Hematopoietic multipotent progenitor cell (in vitro differentiated cells): Measurements from ENCODE around the gene HCK. TPM values are rescaled to one million over a fixed set of nuclear protein-coding genes. Genes with fewer than 3 reads are reported as not detected.
A peak's percentile ranks its signal among the peaks of the same experiment; 100 is the strongest.
"Not testable (repeated sequence)": the region's sequence is repeated elsewhere in the genome, so short reads cannot be mapped to it uniquely, and the experiment has no call there.

Experiments
- DNase-seq, 3 donors: peaks; one replicate each; pipeline ENCODE4 v3.0.0-alpha.2; 2011 to 2015; ENCODE audit warnings: low read depth in 2 of 3, low spot score in 2 of 3
- total RNA-seq: library from RNA; depleted of rRNA; stranded (reverse); fragments of >200 nt; gene quantifications from one replicate; pipeline ENCODE4 v1.2.3, GENCODE V29; 2012

Gene HCK
- total RNA-seq, 1 donor = 23.4 TPM

DNA sequence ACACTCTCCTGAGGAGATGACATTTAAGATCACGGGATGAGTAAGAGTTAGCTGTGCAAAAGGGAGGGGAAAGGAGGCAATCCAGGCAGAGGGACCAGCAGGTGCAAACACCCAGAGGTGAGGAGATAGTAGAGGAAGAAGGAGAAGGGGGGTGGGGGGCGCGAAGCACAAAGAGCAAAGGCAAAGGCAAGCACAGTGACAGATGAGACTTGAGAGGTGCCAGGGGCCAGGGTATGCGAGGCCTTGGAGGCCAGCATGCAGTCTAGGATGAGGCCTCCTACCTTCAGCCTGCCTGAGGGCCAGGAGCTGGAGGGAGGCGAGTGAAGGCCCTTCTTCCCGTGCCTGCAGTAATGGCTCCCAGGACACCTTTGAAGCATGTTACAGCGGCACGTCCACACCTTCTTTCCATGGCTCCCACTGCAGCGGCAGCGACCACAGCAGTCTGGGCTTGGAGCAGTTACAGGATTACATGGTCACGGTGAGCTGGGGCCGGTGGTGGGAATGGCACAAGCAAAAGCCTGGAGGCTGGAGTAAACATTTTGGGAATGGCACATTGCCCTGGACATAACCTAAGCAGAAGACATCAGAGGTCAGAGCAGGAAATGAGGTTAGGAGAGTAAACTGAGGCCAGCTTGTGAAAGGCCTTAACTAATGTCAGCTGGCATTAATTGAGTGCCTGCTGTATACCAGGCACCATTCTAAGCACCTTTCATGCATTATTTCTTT lies 23.2 kb upstream of the HCK start:
- DNase-seq = no peak

DNA sequence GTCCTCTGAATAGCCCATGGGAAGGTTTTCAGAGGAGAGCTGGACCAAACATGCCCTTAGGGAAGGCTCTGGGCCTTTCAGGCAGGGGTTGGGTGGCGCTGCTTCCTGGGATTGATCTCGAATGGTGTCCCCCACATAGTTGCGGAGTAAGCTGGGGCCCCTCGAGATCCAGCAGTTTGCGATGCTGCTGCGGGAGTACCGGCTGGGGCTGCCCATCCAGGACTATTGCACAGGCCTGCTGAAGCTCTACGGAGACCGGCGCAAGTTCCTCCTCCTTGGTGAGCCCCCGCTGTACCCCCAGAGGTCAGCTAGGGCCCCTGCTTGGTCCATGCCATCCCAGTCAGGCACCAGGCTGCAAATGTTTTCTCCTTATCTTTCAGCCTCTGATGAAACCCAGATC lies 22.5 kb upstream of the HCK start:
- no peak for DNase-seq

DNA sequence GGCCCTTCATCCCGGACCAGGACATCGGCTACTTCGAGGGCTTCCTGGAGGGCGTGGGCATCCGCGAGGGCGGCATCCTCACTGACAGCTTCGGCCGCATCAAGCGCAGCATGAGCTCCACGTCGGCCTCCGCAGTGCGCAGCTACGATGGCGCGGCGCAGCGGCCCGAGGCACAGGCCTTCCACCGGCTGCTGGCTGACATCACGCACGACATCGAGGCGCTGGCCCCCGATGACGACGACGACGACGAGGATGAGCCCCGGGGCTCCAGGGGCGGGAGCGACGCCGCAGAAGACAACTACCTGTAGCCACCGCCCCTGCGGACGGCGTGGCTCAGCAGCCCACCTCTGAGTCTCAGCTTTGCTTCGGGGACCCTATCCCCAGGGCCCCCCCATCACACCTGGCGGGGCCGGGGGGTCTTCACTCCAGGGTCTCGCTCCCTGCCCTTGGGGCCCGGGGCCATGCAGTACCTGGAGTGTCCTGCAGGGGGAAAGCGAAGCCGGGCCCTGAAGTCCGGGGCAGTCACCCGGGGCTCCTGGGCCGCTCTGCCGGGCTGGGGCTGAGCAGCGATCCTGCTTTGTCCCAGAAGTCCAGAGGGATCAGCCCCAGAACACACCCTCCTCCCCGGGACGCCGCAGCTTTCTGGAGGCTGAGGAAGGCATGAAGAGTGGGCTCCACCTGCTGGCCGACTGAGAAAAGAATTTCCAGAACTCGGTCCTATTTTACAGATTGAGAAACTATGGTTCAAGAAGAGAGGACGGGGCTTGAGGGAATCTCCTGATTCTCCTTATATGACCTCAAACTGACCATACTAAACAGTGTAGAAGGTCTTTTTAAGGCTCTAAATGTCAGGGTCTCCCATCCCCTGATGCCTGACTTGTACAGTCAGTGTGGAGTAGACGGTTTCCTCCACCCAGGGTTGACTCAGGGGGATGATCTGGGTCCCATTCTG lies 20.8 kb upstream of the HCK start:
- DNase-seq = peak in 2 of 3 donors; percentile 34 to 68

DNA sequence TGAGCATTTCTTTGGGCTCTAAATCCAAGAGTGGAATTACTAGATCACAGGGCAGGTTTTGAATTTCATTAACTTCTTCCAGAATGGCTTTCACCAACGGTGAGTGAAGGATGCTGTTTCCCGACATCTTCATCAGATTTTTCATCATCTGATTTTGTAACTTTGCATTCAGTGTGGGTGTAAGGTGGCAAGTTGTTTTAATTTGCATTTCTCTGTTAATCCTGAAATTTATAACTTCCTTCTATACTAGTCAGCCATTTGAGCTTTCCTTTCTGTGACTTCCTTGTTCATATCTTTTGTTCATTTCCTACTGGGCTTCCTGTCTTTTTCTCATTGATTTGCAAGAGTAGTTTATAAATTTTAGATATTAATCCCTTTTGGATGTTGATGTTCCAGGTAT lies 18.7 kb upstream of the HCK start:
- no peak for DNase-seq

DNA sequence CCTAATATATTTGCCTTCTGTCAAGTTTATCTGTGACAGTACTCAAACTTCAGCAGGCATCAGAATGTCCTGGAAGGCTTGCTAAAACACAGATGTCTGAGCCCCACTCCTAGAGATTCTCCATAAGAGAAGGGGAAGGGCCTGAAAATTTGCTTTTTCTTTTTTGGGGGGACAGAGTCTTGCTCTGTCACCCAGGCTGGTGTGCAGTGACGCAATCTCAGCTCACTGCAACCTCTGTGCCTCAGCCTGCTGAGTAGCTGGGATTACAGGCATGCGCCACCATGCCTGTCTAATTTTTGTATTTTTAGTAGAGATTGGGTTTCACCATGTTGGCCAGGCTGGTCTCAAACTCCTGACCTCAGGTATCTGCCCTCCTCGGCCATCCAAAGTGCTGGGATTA lies 18.3 kb upstream of the HCK start:
- not testable (repeated sequence) for DNase-seq

DNA sequence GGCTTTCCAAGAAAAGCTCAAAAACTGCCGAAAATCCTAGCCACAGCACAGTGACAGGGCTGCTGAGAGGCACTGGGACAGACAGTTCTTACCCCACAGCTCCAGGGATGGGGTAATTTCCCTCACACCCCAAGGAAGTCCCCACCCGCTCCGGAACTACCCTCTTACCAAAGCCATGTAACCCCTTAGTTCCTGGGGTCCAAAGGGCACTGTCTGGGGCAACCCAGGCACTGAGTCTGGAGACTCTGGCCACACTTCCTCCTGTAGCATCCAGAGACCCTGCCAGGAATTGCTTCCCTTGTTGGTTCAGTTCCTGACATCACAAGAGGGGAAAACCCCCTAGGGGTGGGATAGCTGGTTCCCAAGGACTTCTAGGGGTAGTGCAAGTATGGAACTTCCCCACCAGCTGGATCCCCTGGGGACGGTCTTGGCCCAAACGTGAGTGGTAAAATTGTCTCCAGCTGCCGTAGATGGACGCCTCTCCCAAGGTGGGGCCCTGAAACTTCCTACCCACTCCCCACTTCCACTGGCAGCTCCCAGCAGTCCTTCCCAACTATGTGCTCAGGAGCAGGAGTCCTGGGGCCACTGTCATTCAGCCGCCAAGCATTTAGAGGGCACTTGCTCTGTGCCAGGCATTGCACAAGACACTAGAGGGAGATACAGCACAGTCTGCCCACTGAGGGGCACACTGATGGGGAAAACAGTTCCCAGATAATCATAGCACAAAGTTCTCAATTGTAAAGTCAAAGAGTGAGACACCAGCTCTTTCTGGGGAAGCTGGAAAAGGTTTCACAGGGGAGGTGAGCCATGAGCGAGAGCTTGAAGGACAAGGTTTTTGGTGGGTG lies 17.2 kb upstream of the HCK start:
- DNase-seq = peak in 1 of 3 donors; percentile 56

DNA sequence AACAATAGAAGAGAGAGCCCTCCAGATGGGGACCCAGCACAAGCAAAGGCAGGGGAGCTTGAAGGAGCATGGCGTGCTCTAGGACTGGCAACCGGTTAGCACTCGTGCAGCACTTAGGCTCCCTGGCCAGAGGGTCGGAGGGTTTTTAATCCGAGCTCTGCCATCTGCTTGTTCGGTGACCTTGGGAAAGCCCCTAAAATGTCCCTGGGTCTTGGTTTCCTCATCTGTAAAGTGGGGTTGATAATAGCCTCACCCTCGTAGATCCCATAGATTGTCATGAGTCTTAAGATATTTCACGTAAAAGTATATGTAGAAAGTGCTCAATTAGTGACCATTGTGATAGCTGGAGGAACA lies 16.6 kb upstream of the HCK start:
- no peak for DNase-seq

DNA sequence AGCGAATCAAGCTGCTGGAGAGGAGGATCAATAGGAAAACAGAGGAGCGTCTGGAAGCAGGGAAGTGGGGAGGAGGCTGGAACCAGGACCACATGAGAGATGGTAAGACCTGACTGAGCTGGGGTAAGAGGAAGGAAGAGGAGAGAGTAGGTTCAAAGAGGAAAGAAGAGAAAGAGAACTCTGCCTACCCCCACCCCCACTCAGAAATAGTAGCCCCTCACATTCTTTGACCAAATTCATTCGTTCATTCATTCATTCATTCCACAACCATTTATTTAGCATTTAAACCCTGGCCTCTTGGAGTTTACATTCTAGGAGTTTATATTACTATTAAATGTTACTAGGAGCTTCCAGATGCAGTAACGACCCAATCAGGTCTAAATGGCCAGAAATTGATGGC lies 15.8 kb upstream of the HCK start:
- no peak for DNase-seq

DNA sequence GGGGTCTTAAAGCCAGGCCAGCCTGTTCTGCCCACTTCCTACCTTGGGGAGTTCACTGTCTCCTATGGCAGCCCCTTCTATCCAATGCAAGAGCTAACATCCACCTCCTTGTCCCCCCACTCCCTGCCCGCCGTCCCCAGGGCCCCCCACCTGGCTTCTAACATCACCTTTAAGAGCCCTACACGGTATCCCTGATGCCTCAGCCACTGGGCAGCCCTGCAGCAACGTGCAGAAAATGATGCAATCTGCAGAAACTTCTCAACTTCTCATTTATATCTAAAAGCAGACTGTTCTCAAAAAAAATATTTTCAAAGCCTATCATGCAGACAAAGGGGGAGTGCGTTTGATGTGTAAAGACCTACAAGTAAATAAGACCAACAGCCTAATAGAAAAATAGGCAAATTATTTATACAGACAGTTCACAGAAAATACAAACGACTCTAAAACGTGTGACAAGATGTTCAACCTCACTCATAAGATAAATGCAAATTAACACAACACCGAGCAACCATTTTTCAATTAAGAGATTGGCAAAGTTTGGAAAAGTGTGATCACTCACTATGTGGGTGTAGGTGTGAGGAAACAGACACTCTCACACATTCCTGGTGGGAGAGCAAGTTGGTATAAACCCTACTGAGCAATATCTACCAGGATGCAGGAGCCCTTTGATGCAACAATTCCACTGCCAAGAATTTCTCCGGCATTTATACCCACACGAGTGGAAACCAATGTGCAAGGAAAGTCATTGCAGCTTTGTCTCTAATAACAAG lies 15.1 kb upstream of the HCK start:
- DNase-seq = no peak

DNA sequence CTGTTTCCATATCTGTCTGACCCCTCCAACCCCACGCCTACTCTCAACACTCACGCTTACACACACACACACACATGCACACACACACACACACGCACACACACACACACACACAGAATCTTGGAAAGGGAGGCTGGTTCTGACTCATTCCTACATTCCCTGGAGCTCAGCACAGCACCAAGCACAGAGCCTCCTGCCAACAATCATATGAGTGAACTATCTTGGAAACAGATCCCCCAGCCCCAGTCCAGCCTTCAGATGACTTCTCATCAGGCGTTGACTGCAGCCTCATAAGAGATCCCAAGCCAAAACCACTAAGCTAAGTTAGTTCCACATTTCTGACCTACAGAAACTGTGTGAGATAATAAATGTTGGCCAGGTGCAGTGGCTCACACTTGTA lies 14.1 kb upstream of the HCK start:
- no peak for DNase-seq

DNA sequence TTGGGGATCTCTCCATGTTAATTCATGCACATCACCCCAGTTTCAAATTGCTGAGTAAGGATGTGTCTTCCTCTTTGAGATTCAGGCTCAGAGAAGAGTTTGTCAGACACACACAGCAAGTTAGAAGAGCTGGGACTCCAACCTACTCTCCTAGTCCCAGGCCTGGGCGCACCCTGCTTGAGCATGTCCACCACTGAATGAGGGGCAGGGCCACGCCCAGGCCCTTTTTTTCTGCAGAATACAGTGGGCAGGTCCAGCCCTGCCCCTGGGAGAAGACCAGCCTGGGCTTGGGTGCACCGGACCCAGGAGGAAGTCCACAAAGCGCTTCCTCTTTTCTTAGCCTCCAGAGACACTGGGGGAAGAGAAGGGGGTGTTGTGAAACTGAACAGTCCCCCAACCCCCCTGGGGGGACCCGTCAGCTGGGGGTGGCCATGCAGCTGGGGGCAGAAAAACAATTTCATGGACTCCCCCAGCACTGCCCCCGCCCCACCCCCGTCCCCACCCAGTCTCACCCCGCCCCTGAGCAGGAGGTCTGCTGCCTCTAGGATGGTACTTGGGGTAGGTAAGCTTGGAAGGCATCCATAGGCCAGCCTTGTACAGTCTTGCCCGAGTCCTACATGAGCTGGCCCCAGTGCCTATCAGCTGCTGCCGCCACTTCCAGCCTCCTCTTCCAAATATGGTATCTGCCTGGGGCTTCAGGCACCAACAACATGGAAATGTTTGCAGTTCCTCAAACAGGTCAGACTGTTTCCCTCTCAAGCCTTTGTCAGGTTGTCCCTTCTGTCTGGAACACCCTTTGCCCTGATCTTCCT lies 11.7 kb upstream of the HCK start:
- peak in 1 of 3 donors; percentile 71 for DNase-seq

DNA sequence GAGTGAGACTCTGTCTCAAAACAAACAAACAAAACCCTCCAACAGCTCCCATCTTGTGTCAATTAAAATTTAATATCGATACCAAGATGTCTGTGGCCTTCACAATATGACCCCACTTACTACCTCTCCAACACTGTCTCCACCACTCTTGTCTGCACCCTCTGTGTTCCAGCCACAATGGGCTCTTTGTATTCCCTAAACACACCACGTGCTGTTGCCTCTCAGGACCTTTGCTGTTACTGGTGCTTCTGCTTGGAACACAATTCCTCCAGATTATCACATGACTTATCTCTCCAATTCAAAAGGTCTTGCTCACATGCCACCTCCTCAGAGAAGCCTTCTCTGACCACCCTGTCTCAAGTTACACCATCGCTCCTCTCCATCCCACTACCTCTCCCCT lies 6.0 kb upstream of the HCK start:
- no peak for DNase-seq

DNA sequence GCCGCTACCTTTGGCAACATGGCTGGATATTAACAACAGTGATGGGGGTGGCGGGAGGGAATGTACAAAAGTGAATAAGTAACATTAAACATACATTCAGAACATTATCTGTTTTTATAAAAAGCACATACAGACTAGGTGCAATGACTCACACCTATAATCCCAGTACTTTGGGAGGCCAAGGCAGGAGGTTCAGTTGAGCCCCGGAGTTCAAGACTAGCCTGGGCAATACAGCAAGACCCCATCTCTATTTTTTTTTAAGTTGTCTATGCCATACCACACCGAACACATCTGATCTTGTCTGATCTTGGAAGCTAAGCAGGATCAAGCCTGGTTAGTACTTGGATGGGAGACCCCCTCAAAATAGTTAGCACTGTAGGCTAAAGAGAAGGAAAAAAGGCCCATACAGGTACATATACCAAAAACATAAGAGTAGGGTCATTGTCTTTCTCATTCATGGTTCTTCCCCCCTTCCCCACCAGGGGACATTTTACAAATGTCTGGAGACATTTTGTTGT lies 1.7 kb upstream of the HCK start:
- no peak for DNase-seq

DNA sequence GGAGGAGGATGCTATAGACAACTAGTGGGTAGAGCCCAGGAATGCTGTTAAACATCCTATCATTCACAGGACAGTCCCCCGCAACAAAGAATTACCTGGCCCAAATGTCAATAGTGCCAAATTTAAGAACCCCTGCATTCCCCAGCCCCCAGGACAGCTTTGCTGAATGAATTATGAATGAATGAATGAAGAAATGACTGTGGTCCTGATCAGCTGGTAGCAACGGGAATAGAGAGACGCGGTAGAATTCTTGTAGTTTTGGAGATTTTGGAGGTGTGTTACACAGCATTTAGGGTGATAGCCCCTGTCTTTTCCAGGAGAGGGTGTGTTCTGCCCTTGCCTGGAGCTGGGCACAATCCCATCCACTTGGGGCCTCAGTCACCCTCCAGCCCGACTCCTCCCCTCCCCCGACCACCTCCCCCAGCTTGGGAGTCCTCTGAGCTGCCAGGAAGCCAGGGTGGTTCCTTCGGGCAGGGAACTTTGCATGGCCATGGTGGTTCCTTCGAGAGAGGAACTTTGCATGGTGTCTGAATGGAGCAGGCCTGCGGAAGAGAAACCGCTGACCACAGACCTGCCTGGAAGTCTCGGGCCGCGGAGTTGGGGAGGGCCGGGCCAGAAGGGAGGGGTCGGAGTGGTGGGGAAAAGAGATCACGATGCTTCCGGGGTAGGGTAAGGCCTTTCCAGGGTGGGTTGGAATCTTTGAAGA lies 1.0 kb upstream of the HCK start:
- peak in 2 of 3 donors; percentile 69 to 79 for DNase-seq

DNA sequence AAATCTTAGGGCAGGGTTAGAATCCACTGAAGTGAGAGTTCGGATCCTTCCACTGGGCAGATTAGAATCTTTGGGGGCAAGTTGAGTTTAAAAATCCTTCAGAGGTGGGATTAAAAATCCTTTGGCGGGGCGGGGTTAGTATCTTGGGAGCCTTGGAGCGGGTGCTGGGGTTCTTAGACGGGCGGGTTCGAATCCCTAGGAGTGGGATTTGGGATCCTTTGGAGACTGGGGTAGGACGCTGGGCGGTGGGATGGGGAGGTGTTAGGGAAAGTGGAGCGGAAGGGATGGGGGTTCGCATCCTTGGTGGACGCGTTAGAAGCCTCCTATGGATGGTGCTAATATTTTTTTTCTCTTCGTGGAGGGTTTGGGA lies 337 bp upstream of the HCK start:
- DNase-seq = no peak

DNA sequence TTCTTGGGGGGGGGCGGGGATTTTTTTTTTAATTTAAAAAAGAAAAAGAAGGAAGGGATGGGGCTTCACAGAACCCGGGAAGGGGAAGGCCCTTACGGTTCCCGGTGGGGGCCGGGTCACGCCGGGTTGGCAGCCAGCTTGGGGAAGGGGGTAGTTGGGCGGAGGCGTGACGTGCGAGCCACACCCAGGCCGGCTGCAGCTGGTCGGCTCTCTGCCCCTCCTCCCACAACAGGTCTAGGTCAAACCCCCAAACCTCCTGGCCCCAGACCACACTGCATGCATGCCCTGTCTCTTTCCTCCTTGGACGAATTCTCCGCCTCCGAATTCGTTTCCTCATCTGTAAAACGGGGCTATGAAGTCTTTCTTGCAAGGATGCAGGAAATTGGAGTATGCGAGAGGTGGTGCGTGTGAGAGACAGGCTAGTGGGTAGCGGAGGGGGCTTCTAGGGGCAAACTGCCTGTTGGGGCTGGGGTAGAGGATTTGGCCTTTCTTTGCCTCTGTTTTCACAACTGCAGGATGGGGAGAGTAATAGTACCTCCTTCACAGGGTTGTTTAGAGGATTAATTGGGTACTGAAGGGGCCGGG lies 828 bp downstream of the HCK start:
- DNase-seq = peak in 2 of 3 donors; percentile 51 to 58

DNA sequence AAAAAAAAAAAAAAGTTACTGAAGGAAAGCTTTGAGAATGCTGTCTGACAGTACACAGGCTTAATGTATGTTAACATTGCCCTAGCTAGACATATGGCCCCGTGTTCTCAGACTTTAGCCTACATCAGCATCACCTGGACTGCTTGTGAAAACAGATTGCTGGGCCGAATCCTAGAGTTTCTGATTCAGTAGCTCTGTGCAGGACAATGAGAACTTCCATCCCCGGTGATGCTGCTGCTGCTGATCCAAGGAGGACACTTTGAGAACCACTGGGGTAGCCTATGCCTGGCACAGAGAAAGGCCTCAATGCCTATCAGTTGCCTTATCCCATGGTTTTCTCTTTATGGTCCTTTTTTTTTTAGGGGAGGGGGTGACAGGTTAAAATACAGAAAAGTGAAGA lies 1.6 kb downstream of the HCK start:
- DNase-seq = no peak

DNA sequence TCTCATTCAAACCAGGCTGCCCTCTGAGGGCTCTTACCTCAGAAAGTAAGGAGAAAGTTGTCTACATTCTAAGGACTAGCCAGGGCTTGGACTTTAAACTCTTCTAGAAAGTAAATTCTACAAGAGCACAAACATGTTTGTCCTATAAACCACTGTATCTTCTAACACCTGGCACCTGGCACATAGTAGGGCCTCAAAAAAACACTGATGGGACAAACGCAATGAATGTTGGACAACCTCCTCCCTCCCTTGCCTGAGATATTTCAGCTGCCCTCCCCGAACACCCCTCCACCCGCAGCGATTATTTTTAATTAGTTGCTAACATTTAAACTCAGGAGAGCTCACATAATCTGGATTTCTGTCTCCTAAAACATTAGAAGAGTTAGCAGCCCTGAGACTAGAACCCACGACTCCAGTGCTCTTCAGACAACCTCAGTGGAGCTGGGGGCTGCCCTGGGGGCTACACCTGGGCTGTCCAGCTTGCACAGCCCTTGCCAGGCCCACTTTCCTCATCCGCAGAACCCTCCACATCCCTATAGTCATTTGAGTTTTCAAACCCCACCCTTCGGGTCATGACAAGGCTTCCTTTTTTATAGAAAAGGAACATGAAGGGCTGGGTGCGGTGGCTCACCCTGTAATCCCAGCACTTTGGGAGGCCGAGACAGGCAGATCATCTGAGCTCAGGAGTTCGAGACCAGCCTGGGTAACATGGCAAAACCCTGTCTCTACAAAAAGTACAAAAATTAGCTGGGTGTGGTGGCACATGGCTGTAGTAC lies 4.9 kb downstream of the HCK start:
- no peak for DNase-seq
